HG03060 (cell line): ENCODE measurements around the gene KISS1.

Experiments
- ATAC-seq: cut with Tn5 transposase; IDR thresholded peaks from one replicate; pipeline ENCODE4 v1.9.1; 2021; ENCODE audit warnings: low read depth, moderate number of reproducible peaks; ENCODE audit not compliant: unreplicated experiment

KISS1 gene

DNA sequence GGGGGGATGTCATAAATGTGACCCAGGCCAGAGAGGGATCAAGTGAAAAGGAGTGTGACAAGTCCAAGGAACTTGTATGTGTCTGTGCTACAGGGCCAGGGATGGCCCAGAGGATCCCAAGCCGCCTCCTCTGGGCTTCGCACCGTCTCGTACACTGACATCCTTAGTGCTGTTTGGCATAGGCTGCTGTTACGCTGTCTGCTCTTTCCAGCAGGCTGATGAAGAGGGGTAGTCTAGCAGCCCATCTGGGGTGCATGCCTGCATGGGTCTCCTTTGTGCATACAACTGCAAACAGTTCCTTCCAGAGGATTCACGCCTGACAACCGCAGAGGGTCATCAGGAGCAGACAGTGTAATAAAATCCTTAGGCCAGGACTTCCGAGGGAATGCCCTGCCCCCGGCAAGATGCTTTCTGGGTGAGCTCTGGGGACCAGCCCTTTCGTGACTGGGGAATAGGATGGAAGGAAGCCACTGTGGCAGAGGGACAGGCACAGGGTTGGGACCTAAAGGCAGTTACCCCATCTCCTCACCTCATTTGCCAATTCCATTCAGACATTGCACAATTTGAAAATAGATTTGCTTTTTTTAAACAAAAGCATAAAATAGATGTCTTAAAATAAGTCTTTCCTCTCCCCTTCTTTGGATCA, 23.8 kb upstream of the KISS1 start:
- no peak for ATAC-seq

DNA sequence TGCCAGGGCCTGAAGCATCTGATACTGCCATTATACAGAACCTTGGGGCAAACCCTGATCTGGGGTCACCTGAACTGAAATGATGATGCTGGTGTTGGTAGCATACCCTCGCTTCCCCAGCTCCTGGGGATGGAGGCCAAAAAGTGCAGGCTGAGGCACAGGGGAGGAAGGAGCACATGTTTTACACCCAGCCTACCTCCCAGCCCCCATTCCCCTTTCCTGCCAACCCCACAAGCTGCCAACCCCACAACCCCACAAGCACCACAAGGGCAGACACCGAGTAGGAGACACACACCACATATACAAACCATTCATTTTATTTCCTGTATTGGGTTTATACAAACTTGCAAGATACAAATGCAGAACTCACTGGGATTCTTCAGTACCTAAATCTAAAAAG, 22.3 kb upstream of the KISS1 start:
- ATAC-seq = no peak

DNA sequence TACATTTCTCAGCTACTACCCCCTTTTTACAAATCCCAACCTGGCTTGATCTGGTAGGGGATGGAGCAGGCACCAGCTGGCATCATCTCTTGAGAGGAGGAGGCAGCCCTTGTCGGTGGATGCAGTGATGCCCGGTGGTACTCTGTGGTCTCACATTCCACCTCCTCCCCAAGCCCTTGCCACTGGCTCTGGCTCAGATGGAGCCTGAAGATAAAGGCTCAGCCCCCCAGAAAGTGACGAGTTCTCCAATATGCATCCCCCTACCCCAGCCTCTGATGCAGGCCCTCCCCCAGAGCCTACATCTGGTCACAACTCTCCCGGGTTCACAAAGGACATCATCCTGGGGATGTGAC, 21.3 kb upstream of the KISS1 start:
- ATAC-seq = no peak

DNA sequence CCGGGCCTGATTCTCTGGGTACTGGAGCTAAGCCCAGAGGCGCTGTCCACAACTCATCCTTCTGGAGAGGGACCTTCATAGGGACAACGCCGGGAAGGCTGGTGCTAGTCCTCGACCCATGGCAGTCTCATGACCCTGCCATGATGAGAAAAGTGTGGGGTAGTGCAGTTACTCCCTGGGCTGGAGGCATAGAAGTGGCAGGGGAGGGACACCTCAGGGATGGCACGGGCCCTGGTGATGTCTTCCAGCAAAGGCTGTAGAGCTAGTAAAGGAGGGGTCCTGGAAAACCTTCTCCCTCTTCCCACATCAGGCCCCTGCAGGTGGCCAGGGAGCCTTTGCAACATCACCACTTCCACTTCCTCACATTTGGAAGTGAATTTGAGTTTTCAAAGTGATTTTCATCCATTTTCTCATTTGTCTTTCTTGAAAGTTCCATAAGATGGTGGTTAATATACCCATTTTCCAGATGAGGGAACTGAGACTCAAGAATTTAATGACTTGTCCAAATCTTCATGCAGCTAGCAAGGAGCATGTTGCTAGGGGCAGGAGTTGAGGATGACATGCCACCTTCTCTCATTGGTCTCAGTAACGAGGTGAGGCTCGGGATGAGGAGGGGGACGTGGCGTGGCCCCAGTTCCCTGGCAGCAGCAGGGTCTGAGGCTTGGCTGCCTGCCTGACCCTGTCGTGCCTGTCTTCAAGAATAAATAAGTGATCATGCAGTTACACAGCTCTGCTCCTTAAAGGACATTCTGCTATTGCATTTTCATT, 20.8 kb upstream of the KISS1 start:
- ATAC-seq = no peak

DNA sequence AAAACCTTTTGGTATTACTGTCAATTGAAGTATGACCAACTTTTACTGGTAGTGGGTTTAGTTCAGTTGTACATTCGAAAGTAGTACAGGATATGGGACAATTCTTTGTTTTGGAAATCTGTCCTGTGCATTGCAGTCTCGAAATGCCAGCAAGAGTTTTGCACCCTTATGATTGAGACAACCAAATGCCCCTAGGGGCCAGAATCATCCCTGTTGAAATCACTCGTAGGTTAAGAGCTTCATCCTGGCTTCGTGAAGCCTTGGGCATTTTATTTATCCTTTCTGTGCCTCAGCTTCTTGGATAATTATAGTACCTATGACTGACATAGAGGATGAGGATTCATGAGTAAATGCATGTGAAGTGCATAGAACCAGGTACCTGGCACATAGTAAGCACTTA, 19.9 kb upstream of the KISS1 start:
- no peak for ATAC-seq

DNA sequence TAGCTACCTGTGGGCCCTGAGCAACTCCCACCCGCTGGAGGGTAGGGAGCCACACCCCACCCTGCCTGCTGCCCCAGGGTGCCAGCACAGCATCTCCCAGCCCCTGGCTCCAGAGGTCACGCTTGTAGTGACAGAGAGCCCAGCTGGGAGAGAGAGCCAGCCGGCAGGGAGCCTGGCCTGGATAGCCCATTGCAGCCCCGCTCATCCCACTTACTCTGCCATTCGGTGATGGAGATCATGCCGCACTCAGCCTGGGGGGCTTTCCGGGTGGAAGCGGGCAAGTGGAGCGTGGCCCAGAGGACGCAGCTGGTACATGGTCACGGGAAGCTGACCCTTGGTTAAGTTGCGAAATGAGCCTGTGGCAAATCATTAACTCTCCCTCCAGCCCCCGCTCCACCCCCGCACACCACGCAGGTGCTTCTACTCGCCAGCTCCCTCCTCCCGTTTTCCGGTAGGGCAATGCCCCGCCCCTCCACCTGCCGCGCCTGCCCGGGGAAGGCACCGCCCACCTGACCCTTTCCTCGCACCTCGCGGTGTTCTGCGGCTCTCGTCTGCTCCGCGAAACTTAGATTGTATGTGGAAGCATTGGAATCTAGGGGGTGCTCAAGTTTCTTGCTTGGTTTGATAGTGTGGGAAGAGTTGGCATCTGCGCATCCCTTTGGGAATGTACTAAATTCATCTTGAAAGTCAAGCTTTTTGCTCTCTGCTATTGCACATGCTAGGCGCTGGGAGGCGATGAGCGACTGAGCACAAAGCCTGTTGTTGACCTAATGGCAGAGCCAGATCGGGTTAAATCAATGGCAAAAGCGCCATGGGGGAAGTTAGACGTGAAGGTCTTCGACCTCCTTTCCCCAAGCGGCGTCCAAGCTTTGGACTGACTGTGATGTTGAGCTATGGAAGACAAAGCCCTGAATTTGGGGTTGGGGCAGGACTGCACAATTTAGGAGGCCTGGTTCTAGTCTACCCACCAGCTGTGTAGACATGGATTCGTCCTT, 17.7 kb upstream of the KISS1 start, which contains the start of gene GOLT1A:
Gene GOLT1A, minus strand, starts transcription at position 321 of the 995 bp plus-strand sequence. Its CDS starts 82 bp downstream, at position 239.
- ATAC-seq = no peak

DNA sequence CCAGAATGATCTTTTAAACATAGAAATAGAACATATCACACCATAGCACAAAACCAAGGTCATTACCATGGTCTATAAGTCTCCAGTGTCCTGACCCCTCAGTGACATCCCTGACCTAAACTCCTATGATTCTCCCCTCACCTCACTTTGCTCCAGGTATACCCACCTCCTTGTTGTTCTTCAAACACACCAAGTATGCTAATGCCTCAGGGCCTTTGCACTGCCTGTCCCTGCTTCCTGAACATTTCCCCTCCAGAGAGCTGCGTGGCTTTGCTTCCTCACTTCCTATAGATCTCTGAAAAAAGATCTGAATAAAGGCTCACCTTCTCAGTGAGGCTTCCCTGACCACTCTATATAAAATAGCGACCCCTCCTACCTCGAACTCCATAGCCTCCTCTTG, 16.4 kb upstream of the KISS1 start:
- ATAC-seq = no peak

DNA sequence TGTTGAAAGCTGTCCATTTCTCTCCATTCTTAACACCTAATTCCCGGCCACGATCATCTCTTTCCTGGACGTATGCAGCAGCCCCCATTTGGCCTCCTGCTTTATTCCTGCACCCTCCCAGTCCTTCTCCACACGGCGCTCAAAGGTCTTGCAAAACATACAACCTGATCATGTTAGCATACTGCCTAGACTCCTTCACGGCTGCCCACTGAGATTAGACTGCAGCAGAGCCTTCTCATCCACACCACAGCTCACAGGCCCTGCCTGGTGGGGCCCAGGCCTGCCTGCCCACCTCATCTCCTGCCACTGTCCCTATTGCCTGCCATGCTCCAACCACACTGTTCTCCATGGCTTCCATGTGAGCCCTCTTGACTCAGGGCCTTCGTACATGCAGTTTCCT, 14.8 kb upstream of the KISS1 start:
- ATAC-seq = no peak

DNA sequence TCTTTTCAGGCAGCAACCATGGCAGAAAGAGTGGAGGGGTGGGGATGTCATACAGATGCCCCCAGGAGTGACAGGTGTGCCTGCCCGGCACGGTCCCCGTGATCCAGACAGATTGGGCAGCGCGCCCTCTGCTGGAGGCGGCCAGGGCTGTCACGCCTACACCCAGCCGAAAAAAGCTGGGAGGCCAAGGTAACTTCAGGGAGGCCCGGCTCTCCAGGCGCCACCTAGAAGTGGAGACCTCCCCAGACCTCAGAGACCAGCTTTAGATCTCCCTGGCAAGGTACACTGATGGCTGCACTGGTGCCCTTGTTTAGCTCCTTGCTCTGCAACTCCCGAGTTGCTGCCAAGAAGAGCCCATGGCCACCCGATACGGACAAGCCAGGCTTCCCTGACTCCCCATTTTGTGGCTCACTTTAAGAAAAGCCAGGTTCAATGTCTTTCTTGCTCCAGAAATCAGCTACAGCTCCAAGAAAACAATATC, 10.9 kb upstream of the KISS1 start:
- ATAC-seq = no peak

DNA sequence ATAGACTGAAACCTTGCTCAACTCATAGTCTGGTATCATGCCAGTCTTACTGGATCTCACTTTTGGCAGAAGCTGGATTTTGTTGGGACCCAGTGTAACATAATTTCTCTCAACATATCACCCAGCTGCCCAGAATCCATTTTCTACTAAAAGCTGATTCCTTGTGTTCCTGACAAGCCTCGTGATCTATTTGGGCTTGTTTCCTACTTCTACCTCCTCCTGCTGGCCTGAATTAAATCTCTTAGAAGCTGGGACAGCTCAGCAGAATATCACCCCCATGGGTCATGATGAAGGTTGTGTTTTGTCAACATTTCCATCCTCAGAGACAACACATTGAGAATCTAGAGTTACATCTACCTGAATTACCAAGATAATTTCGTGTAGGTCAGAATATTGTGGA, 9.8 kb upstream of the KISS1 start:
- ATAC-seq = no peak

DNA sequence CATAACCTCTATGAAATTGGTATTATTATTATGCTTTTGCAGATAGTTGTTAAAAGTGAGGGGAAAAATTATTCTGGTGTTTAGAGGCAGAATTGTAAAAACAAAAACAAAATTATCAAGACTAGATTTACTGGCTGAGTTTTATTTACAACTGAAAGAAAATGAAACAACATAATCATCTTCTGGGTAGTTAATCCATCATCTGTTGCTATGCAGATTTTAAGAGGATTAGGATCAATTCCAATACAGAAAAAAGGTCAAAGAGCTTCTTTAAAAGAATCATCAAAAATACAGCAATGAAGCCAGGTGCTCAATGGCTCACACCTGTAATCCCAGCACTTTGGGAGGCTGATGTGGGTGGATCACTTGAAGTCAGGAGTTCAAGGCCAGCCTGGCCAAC, 9.2 kb upstream of the KISS1 start:
- ATAC-seq = no peak

DNA sequence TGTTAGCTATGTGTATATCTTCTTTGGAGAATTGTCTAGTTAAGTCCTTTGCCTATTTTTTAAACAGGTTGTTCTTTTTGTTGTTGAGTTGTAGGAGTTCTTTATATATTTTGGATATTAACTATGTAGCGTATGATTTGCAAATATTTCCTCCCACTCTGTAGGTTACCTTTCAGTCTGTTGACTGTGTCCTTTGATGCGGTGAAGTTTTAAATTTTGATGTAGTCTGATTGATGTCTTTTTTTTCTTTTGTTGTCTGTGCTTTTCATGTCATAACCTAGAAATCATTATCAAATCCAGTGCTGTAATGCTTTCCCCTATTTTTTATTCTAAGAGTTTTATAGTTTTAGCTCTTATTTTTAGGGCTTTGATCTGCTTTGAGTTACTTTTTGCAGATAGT, 8.7 kb upstream of the KISS1 start:
- ATAC-seq = no peak

DNA sequence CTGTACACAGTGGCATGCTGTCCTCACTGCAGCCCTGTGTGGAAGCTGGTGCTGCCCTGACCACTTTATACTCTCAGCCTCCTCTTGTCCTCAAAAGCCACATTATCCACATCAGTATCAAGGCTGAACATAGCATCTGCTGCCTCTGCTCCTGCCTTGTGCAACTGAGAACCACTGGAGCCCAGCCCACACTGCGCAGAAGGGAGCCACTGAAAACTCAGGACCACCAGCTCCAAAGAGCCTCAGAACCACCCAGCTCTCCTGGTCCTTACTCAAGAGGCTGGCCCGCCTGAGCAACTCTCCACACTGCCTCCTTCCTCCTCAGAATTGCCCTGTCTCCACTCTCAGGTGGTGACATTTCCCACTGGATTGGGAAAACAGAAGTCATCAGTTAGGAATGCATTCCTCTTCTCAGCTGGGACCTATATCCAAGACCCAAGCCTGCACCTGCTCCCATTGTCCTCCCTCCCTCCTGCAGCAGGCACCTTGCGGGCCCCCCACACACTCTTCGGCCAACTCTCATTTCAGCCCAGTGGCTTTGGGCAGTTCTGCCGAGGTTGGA, 7.0 kb upstream of the KISS1 start:
- no peak for ATAC-seq

DNA sequence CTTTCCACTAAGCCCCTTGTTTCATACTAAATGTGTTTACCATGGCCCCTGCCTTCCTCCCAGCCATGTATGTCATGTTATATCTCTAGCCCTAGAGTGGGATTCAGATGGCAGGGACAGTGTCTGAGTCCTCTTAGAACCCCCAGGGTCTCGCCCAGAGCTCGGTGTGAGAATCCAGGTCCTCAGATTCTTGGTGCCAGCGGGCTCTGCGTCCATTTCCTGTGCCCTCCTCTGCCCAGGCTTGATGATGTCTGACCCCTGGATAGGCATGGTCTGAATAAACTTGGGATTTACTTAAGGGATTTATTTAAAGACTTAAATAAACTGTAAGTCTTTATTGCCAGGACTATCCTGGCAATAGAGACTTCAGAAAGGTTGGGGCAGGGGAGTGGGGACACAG, 6.2 kb upstream of the KISS1 start:
- no peak for ATAC-seq

DNA sequence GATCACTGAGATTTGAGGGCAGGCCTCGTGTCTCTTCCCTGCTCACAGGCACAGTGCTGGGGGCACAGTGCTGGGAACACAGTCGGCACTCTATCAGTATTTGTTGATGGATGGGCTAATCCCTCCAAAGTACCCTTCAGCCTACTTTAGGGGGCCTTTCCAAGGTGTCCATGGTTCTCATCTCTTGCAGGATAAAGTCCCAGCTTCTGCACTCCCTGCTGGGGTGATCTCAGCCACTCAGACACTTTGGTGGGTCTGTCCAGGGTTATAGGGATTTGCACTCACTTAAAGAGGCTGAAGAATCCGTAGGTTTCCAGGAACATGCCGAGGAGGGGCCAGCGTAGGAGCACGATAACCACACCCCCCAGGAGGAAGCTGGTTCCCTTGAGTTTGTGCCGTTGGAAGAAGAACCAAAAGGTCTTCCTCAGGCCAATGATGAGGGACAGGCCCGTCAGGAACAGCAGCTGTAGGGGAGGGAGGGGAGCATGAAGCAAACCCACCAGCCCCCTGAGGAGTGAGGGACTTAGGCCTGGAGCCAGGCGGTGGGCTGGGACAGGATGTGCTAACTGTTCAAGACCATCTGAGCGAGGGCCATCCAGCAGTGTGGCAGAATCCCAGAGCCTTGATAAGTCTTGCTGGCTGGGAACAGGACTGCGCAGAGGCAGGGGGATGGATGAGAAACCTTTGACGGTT, 5.2 kb upstream of the KISS1 start:
- ATAC-seq = no peak

DNA sequence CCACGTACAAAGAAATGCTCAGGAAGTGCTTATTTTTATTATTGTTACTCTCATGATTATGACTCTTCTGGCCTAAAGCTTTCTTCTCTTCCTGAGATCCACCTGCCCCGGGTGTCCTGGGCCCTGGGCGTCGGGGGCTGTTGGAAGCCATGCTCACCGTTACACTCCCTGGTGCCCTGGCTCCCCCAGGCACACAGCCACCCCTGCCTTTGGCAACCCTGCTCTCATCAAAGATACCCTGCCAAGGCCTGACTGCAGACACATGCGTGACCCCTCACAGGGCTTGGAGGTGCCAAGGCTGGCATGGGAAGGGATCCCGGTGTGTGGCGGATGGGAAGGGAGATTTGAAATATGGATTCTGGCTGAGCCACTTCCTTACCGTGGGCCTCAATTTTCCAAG, 3.3 kb upstream of the KISS1 start:
- ATAC-seq = no peak

DNA sequence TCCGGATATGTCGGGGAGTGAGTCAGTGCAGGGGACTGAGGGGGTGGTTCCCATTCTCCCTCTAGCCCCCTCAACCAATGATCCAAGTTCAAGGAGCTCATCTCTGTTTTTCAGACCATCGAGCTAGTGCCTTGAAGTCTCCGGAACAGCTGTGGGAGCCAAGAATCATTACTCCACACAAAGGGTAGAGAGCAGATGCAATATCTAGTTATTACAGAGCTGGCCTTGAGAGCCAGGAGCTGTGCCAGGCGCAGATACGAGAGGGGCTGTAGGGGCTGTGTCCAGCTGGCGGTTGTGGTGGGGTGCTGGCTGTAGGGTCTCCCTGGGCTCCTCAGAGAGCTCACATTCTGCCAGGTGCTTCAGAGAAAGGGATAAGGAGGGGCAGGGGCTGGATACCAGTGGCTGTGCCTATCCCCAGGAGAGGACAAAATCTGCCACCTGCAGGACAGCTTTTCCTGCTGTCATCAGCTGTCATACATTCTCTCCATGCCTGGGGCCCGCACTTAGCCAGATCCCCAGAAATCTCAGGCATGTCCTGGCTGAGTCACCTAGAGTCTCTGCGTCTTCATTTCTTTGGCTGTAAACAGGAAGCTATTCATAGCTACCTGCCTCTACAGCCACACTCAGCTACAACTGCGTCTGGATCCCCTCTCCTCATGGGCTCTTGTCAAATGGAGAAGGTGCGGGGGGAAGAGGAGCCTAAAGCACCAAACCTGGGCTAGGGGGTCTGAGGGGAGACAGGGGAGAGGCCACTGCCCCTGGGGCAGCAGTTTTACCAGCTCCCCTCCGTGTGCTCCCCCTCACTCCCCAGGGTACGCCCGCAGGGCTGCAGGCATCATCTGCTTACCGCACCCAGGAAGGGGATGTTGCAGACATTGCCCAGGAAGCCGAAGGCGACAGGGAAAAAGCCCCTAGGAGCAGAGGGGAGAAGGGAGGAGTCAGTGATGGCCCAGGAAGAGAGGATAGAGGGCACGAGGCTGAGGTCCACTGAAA, 2.4 kb upstream of the KISS1 start:
- ATAC-seq = no peak

DNA sequence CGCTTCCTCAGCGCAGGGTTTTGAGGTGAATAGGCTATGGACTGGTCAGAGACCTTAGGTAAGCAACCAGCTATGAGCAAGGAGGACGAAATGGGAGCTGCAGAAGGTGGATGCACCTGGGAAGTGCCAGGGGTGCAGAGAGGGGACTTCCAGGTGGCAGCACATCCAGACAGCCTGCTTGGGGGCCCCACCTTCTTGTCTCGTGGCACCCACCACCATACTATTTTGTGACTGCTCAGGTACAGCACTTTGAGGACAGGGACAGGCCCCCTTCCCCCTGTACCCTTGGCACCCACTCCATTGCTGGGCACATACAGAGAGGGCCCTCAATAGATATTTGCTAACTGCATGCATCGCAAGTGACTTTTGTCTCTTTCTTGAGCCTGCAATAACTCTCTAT, 777 bp upstream of the KISS1 start:
- no peak for ATAC-seq

DNA sequence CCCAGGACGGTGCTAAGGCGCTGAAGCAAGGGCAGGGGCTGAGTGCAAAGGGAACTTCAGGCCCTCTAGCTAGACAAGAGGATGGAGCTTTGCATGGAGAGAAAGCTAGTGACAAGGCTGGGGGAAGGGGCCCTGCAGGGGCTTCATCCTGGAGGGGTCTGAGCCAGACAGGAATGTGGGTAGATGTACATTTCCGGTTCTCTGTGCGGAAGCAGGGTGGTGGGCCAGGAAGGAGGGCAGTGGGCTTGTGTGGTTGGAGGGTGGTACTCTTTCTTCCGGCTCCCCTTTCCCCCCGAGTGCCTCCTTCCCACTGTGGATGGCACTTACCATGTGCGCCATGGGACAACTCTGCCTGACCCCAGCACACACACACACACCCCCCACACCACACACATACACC, 1.5 kb downstream of the KISS1 start:
- ATAC-seq = no peak
